Peyer's patch (tissue), 4 donors: ENCODE data around the gene TNFRSF8. TPM values are rescaled to one million over a fixed set of nuclear protein-coding genes. Genes with fewer than 3 reads are reported as not detected.

Source experiments
- DNase-seq, 3 donors: peaks; one replicate each; pipeline ENCODE4 v3.0.0-alpha.2; 2017 to 2019
- H3K27ac ChIP-seq, 4 donors: fragments of 200-600 bp; sonication (generic); one replicate each; pipeline ENCODE4 v1.5.1; 2016 to 2019
- H3K27me3 ChIP-seq, 2 donors: fragments of 200-600 bp; sonication (generic); one replicate each; pipeline ENCODE4 v1.5.1; 2019
- H3K36me3 ChIP-seq, 3 donors: fragments of 200-600 bp; sonication (generic); one replicate each; pipeline ENCODE4 v1.5.1; 2016 to 2019
- H3K4me1 ChIP-seq, 4 donors: fragments of 200-600 bp; sonication (generic); one replicate each; pipeline ENCODE4 v1.5.1; 2016 to 2019
- H3K4me3 ChIP-seq, 4 donors: fragments of 200-600 bp; sonication (generic); 1 replicate in 3 of 4; 2 replicates in 1 of 4; pipeline ENCODE4 v1.5.1; 2016 to 2019; ENCODE audit warnings: mild to moderate bottlenecking in 1 of 4
- H3K9me3 ChIP-seq, 4 donors: fragments of 200-600 bp; sonication (generic); one replicate each; pipeline ENCODE4 v1.5.1; 2016 to 2019; ENCODE audit warnings: mild to moderate bottlenecking in 1 of 4
- CTCF ChIP-seq, 6 experiments: fragments of 450-650 bp in 4 of 6; fragments of 200-600 bp in 2 of 6; sonication (generic) in 1 of 6; IDR thresholded peaks; one replicate each; pipeline ENCODE4 v1.5.1; 2017 to 2019; ENCODE audit warnings: antibody characterized with exemption in 6 of 6, mild to moderate bottlenecking in 3 of 6, moderate library complexity in 1 of 6
- POLR2A ChIP-seq, 2 donors: fragments of 450-650 bp; IDR thresholded peaks; one replicate each; pipeline ENCODE4 v1.5.1; 2017; ENCODE audit warnings: antibody characterized with exemption in 2 of 2, mild to moderate bottlenecking in 2 of 2, moderate library complexity in 2 of 2
- total RNA-seq, 4 donors: library from RNA; depleted of rRNA; stranded (reverse); fragments of >200 nt; gene quantifications; one replicate each; pipeline ENCODE4 v1.1.0, GENCODE V29; 2016

The TNFRSF8 gene
- total RNA-seq, 4 donors from 2014 or later = not detected

- Histone ChIP-seq H3K36me3 (no peaks in the 10 kb centered on the region), H3K27ac (no peak overlapping the region), H3K4me1 (peaks cover 0 to 57% (median 26%) of the 10 kb centered on the region in 4 donors), H3K27me3 (no peaks in the 10 kb centered on the region), H3K9me3 (no peaks in the 10 kb centered on the region), H3K4me3 (no peak overlapping the region)
- no peak for TF ChIP-seq CTCF (IDR thresholded peaks at IDR 0.05)
- no peak for TF ChIP-seq POLR2A (IDR thresholded peaks at IDR 0.05)
- DNase-seq = no peak
Observed at GRCh38 chr1:12165342-12165741, 102.2 kb downstream of the TNFRSF8 start.

- no peaks in the 10 kb centered on the region for H3K36me3 ChIP-seq
- peak; percentile 86 to 92 (median 86) for DNase-seq
- TF ChIP-seq CTCF (IDR thresholded peaks at IDR 0.05) = no peak
- peak; percentile 92 to 96 for TF ChIP-seq POLR2A (IDR thresholded peaks at IDR 0.05)
- peak within 1 kb of the TSS; percentile 88 to 99 (median 98) for H3K4me3 ChIP-seq
- peak within 1 kb of the TSS; percentile 92 to 99 (median 96) for H3K27ac ChIP-seq
- H3K4me1 ChIP-seq = peaks cover 0 to 43% (median 19%) of the 10 kb centered on the region in 4 donors
- H3K27me3 ChIP-seq = no peaks in the 10 kb centered on the region
- H3K9me3 ChIP-seq = no peaks in the 10 kb centered on the region
Observed at GRCh38 chr1:12166834-12167492, 103.9 kb downstream of the TNFRSF8 start, which contains the start of gene TNFRSF1B. TNFRSF1B (plus strand) TSS chr1:12166991; CDS start chr1:12167092, 101 bp downstream.

GRCh38 chr1:12167493-12168429 lies 104.7 kb downstream of the TNFRSF8 start:
- TF ChIP-seq CTCF (IDR thresholded peaks at IDR 0.05) = no peak
- TF ChIP-seq POLR2A (IDR thresholded peaks at IDR 0.05) = no peak
- no peaks in the 10 kb centered on the region for H3K27me3 ChIP-seq
- H3K4me1 ChIP-seq = peaks cover 0 to 42% (median 16%) of the 10 kb centered on the region in 4 donors
- peak overlapping the region; percentile 88 to 99 (median 98) for H3K4me3 ChIP-seq
- H3K36me3 ChIP-seq = no peaks in the 10 kb centered on the region
- peak overlapping the region; percentile 92 to 99 (median 96) for H3K27ac ChIP-seq
- no peaks in the 10 kb centered on the region for H3K9me3 ChIP-seq
- DNase-seq = peak in 2 of 3 donors; percentile 58 to 60

- Histone ChIP-seq H3K36me3 (no peaks in the 10 kb centered on the region), H3K27ac (peak overlapping the region; percentile 92 to 99 (median 96)), H3K4me1 (peaks cover 0 to 45% (median 23%) of the 10 kb centered on the region in 4 donors), H3K27me3 (no peaks in the 10 kb centered on the region), H3K9me3 (no peaks in the 10 kb centered on the region), H3K4me3 (peak overlapping the region; percentile 88 to 99 (median 98))
- TF ChIP-seq POLR2A (IDR thresholded peaks at IDR 0.05) = no peak
- TF ChIP-seq CTCF (IDR thresholded peaks at IDR 0.05) = no peak
- DNase-seq = no peak
Observed at GRCh38 chr1:12168451-12169160, 105.5 kb downstream of the TNFRSF8 start.
